Measurements from ENCODE around the gene DLX3.

The DLX3 gene

GRCh38 chr17:49990921-49991320, 4.1 kb downstream of the DLX3 start:
- no peak for DNase-seq

DNA sequence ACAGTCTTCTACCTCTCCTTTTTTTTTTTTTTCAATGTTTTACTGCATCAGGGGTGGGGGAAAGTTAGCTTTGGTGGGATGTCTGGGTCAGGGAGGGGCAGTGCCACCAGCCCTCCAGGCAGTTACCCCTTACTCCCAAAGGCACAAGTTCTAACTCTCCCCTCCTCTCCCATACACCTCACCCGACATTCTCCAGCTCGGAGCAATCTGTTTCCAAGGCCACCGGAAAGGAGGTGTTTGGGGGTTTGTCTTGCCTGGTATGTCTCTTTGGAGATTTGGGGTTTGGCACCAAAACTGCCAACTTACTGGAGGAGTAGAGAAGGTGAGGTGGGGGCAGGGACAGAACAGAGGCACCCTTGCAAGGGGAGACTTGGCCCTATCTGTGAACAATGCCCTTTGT, 4.7 kb downstream of the DLX3 start:
- DNase-seq = no peak

GRCh38 chr17:49989518-49989880, 5.5 kb downstream of the DLX3 start:
- DNase-seq = no peak

- DNase-seq = no peak
Observed at GRCh38 chr17:49987681-49988441, 7.2 kb downstream of the DLX3 start.

DNA sequence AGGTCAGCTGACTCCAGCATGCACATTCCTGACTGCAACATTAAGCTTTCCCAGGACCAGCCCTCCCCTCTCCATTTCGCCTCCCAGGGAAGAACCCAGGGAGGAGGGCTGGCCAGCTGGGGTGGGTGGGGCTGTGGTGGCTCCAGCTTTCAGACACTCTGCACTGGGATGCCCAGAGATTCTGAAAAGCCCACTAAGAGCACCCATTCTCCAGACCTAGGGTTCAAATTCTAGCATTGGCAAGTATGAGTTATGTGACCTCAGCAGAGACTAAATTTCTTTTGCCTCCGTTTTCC, 7.8 kb downstream of the DLX3 start:
- no peak for DNase-seq

- DNase-seq = no peak
Observed at GRCh38 chr17:49986396-49987289, 8.4 kb downstream of the DLX3 start.

DNA sequence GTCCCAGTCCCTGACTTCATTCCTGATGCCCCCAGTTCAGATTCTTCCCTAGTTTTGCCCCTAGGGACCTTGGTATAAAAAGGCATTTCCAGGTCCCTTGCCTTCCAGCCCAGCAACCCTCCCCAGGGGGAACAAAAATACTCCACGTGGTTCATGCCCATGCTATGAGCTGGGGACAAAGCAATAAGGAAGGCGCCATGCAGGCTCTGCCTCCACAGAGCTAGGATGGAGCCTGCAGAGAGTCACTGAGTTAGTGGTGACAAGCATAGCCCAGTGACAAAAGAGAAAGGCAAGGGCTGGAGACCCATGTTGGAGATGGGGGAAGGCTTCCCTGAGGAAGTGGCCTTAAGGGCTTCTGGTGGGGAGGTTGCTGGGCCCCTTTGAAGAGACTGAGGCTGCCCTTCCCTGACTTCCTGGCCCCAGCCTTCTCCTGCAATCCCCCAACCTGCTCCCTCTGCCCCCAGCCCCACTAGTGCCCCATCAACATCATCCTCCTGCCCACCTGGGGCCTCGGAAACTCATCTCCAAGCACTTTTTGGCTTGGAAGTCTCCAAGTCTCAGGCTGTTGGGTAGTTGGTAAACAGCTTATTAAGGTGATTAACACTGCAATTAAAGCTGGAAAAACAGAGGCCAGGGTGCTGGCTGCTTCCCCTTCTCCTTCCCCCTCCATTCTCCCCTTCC, 9.6 kb downstream of the DLX3 start:
- no peak for DNase-seq

GRCh38 chr17:49984776-49985175, 10.2 kb downstream of the DLX3 start:
- no peak for DNase-seq

DNA sequence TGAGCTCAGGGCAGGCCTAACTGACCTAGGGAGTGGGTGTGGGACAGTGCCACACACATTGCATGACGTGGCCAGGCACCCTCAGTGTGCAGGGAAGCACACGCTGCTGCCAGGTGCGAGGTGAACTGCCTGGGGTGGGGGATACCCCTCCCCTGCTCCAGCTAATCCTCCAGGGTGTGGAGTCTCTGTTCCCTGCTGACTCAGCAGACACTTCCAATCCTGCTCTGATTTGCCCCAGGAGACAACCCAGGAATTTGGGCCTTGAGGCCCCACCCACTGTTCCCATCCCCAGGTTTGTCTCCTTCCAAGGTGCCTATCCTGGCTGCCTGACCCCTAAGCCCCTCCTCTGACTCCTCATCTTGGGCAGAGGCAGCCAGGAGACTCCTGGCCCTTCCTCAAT, 10.7 kb downstream of the DLX3 start:
- no peak for DNase-seq

DNA sequence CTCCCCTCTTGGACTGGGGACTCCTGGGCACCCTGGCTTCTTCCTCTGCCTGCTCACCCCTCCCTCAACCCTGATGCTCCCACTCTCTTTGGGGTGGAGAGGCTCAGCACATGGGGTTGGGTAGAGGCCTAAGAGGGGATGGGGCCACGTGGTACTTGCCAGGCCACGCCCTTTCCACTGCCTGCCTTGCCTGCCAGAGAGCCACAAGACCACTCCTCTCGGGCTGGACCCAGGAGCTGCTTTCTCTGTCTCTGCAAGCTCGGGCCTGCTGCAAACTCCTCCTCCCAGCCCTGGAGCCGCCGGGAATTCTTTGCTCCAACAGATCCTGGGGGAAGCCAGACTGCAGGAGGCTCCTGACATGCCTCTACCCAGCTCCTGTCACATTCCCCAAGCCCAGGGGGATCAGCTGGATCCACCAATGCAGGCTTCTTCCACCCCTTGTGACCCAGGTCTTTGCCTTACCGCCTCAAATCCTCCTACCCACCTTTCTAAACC, 14.3 kb downstream of the DLX3 start:
- DNase-seq = no peak

DNA sequence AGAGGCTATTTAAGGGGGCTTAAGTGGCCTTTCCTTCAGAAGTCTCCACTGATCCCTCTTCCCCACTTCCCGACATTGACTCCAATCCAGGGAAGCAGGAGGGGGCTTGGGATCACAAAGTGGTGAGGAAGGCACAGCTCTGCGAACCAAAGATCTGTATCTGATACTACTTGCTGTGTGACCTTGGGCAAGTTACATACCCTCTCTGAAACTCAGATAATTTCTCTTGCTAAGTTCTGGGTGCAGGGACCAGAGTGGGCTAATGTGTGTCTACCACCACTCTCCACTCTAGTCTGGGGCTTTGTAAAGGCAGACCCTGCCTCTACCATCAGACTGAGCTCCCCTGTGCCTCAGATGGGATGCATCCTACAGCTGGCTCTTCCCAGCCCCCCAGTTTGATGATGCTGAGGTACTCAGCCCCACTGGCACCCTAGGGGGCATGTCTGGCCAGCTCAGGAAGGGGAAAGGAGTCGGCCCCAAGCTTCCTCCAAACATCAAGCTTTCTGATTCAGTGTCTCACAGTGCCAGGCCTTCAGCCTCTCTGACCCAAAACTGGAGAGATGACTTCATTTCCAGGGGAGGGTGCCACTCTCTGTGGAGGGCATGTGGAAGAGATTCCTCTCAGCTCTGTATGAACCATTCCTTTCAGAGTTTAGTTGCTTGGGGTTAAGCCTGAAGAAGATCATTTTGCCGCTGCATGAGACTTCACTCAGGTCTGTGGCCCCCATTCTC, 15.1 kb downstream of the DLX3 start:
- DNase-seq = no peak

DNA sequence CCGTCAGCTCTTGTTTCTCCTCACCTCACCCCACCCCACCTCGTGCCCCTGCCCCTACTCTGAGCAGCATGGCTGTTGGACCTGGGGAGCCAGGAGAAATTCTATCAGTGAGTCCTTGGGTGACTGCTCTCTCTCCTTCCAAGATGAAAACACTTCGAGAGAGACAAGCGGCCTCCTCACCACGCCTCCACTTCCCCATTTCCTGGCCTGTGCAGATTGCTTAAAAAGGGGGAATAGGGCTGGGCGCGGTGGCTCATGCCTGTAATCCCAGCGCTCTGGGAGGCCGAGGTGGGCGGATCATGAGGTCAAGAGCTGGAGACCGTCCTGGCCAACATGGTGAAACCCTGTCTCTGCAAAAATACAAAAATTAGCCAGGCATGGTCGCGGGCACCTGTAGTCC, 16.5 kb downstream of the DLX3 start:
- DNase-seq = no peak

GRCh38 chr17:49977463-49978389, 17.3 kb downstream of the DLX3 start:
- no peak for DNase-seq

GRCh38 chr17:49976828-49977202, 18.2 kb downstream of the DLX3 start:
- no peak for DNase-seq

DNA sequence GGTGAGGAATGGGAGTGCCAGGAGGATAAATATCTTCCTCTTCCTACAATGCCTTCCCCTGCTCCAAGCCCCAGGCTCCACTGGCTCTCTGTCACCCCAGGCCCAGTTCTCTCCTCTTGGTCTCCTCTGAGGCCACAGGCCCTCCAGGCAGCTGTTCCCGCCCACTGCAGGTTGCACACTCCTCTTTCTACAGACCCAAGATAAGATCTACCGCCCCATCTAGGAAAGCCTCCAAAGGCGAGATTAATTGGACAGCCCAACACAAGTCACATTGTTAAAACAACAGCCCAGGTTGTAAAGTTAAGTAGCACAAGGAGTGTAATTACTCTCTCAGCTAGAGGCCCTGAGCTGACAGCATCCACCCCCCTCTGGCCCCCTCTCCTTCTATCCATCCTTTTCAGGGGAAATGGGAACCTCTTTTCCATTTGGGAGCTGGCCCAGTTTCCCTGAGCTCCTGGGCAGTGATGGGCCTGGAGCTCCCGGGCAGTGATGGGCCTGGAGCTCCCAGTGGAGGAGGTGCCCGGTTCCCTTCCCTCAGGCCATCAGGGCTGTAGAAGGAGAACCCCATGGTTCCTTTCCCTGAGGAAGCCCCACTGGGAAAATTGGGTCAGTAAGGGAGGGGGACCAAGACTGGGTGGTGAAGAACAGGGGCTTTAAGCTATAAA, 18.7 kb downstream of the DLX3 start:
- no peak for DNase-seq

- no peak for DNase-seq
Observed at GRCh38 chr17:49975531-49975930, 19.5 kb downstream of the DLX3 start.

DNA sequence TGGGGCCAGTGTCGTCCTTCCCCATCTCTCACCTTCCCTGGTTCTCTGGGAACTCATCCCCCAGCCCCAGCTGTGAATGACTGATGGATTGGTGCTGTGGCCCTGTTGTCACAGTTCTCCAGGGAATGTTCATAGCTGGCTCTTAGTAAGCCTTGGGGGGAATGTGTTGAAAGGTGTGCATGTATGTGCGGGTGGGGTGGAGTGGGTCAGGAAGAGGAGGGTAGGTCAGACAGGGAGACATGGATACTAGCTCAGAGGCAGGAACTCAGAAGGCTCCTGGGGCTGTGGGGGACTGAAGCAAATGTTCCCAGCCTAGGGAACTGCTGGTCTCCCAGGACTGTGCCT, 21.8 kb downstream of the DLX3 start:
- DNase-seq = no peak

DNA sequence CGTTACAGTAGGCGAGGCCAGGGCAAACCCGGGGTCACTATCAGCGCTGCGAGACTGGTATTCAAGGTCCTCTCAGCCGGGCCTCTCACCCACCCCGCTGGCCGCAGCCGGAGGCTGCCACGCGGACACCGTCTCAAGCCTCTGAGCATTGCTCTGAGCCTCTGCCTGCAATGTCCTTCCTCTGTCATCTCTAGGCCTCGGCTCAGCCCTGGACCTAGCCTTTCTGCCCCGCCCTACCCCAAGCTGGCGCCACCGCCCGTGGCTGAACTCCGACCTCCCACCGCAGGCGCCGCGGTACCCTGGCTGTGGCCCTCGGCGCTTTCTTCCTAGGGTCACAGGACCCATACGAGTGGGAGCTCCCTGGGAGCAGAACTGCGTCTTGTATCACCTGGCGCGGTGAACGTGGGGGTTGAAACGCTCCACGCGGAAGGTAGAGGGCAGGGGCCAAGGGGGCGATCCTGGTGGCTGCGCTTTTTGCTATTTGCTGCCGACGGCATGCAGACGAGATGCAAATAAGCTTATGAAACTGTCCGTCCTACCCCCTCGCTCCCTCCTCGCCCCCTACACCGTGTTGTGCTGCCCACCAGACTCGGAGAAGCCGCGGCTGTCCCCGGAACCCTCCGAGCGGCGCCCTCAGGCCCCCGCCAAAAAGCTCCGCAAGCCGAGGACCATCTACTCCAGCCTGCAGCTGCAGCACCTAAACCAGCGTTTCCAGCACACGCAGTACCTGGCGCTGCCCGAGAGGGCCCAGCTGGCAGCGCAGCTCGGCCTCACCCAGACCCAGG, 22.3 kb downstream of the DLX3 start:
- no peak for DNase-seq

DNA sequence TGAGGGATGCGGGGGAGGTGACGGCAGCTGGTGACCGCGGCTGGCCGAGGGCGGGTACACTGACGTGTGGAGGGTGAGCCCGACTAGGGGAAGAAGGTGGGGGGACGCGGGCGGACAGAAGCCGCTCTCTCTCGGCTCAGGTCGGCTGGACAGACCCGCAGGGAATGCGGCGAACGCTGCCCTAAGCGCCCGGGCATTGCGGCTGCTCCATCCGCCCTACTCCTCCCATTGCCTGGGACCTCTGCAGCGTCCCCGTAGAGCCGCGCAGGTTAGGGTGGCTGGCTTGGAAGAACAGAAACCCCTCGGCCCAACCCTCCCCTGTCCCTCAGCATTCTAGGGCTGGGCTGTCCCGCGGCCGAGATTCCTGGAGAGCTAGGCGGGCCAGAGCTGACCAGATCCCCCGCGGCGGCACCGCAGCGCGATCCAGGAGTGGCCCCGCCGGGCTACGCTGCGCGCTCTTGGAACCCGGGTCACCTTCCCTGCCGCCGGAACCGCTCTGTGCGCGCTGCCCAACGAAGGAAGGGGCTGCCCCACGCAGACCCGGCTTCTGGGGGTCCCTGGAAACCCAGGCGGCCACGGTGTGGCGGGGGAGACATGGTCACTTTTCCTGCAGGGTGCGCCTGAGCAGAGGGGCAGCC, 23.1 kb downstream of the DLX3 start:
- no peak for DNase-seq

DNA sequence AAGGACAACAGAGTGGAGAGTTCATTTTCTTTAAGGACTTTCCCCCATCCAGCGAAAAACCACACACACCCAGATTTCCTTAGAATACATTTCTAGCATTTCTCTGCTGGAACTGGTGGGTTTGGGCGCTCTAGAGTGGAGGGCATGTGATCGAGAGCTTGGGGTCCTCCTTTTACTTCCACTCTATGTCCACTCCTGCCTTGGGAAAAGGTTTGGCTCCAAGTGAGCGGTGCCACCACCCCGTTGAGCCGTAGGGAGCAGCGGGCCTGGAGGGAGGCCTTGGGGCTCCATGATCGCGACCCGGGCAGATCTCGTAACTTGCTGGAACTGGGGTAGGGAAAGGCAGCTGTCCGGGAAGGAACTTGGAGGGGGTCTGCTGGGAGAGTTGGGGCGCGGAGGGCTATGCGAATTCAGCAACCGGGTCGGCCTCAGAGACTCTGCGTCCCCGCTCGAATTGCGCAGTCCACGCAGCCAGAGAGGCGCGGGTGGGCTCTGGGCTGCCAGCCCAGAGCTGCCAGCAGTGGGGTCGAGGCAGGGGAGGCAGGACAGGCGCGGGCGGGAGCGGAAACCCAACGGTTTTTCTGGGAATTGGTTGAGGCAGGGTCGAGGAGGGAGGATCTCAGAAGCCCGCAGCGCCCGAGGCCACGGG, 23.7 kb downstream of the DLX3 start:
- DNase-seq = no peak
